GM20000 (cell line): ENCODE measurements around the gene CBX2.

ENCODE experiments used
- DNase-seq: peaks from one replicate; pipeline ENCODE4 v3.0.0; 2012; ENCODE audit warnings: low spot score
- TF ChIP-seq, protein P1 (sequence below): IDR thresholded peaks from 2 replicates; pipeline ENCODE4 v1.5.1; 2012; ENCODE audit warnings: mild to moderate bottlenecking, control low read depth; ENCODE audit errors: extremely low read depth, missing control alignments

Gene CBX2

DNA sequence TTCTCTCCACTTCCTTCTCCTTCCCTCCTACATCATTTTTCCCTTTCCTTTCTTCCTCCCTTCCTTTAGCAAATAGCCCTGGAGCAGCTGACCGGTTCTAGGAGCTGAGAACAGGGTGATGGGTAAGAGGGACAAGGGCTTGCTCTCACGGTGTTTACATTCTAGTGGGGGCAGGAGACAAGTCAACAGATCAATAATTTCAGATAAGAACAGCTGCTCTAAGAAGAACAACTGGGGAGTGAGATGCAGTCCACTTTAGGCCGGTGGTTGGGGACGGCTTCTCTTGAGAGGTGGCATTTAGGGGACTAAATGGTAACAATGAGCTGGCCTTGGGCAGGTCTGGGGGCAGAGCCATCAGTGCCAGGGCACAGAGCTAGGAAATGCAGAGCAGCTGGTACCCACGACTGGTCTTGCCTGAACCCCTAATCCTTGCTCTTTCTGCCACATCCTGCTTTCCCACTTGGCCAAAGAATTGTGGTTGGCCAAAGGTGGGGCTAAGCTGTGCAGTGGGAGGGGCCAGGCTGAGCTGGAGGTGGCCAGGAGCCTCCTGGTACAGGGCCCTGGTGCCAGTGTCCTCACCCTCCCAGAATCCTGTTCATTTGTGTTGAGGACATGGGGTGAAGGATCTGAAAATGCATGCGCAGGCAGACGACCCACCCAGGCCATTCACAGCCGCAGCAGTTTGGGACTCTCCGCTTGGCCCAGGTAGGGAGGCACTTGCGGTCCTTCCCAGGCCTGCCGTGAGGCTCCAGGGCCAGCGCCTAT lies 43.6 kb downstream of the CBX2 start:
- TF ChIP-seq, protein P1, sequence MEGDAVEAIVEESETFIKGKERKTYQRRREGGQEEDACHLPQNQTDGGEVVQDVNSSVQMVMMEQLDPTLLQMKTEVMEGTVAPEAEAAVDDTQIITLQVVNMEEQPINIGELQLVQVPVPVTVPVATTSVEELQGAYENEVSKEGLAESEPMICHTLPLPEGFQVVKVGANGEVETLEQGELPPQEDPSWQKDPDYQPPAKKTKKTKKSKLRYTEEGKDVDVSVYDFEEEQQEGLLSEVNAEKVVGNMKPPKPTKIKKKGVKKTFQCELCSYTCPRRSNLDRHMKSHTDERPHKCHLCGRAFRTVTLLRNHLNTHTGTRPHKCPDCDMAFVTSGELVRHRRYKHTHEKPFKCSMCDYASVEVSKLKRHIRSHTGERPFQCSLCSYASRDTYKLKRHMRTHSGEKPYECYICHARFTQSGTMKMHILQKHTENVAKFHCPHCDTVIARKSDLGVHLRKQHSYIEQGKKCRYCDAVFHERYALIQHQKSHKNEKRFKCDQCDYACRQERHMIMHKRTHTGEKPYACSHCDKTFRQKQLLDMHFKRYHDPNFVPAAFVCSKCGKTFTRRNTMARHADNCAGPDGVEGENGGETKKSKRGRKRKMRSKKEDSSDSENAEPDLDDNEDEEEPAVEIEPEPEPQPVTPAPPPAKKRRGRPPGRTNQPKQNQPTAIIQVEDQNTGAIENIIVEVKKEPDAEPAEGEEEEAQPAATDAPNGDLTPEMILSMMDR = no peak
- no peak for DNase-seq

DNA sequence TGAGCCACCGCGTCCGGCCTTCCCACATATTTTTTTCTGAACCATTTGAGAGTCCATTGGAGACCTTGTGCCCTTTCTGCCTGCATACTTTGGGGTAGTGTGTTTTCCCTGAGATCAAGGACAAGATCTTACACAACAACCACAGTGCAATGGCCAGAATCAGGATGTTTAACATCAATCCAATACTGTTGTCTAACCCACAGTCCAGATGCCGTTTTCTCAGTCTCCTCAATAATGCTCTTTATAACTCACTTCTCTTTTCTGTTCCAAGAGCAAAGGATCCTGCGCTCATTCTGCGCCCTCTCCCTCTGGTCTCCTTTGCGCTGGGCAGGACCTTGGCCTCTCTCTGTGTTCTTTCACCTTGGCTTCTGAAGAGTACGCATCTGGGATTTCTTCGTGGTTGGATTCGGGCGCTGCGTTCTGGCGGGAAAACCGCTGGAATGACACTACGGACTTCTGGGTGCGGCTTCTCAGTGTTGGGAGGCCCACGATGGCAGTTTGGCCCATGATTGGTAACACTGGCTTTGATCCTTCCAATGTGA lies 44.7 kb downstream of the CBX2 start:
- no peak for DNase-seq
- TF ChIP-seq, protein P1 = no peak

DNA sequence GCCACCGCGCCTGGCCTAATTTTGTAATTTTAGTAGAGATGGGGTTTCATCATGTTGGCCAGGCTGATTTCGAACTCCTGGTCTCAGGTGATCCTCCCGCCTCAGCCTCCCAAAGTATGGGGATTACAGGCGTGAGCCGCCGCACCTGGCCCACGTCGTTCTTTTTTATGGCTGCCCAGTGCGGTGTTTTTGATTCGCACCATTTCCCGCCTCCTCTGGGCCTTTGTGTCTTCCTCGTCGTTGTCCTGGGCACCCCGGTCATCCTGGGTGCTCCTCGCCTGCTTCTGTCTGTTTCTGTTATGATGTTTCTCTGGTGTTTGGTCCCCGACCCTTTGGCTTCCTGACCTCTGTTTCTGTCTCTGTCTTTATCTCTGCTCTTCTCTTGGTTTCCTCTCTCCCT lies 46.3 kb downstream of the CBX2 start:
- no peak for DNase-seq
- TF ChIP-seq, protein P1 = no peak

DNA sequence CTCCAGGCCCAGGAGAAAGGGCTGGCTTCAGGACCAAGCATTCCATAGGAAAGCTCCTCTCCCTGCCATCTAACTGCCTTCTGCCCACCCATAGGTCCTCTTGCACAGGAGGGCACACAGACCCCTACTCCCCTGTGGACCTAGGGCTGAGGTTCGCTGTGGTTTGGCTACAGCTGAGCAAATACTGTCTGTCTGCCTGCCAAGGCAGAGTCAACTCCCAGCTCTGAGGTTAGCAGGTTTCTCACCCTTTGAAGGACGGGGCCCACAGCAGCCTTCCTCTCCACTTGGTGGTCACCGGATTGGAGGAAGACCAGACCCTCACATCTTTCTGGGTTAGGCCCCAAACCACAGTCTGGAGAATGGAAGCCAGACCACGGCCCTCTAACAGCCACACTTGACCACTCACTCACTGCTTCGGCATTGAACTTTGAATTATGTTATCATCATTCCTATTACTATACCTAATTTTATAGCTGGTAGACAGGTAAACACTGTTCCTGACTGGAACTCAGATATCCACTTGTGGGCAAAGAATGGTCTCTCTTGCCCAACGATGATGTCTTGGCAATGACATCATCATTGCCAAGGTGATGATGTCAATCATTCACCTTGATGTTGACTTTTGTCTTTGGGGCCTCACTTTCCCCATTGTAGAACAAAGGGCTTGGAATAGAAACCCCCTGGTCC lies 47.1 kb downstream of the CBX2 start:
- TF ChIP-seq, protein P1 = no peak
- no peak for DNase-seq

DNA sequence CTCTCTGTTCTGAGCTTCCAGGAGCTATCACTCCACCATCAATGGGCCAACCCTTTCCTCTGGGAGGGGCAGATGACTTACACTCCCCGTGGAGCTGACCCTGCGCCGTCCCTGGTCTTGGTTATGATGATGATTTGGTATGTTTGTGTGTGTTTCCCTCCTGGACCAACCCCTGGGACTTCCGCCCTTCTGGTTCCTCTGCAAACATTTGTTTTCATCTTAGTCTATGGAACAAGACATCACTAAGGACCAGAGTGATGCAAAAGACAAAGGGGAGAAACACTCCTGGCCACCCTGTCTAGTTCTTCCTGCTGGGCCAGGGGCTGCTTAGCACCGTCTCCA lies 47.6 kb downstream of the CBX2 start:
- no peak for DNase-seq
- TF ChIP-seq, protein P1 = no peak

DNA sequence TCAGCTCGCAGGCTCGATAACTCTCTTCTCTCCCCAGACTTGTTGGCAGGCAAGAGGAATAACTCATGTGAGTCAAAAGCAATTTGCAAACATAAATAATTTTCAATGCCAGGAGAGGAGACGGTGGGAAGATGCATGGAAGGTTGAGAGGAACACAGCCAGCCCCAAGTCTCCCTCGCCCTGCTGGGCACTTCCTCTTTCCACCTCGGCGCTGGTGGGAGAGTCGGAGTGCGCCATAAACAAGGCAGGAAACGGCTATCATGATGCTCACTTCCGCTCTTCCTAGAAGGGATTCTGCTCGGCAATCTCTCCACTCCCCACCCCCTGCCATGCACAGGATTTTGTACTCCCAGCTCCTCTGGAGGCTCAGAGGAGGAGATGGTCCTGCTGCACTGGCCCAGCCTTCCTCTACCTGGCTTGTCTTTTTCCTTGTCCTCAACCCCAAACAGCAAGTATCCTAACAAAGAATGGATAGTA lies 48.3 kb downstream of the CBX2 start:
- no peak for DNase-seq
- TF ChIP-seq, protein P1 = no peak
